Measurements from ENCODE around the gene ANKHD1.

ANKHD1 gene

GRCh38 chr5:140557136-140557805, 155.6 kb downstream of the ANKHD1 start, which contains the start of gene SRA1:
Gene SRA1, minus strand, starts transcription at chr5:140557473. Its CDS starts 21 bp downstream, at chr5:140557452.
- Histone ChIP-seq H3K79me2 (ENCODE audit: insufficient read depth, low read length) (peaks cover 46% of the 10 kb centered on the region), H3K36me3 (ENCODE audit: insufficient read depth, low read length) (no peaks in the 10 kb centered on the region), H2AFZ (ENCODE audit: low read length) (peak within 1 kb of the TSS; percentile 20; the same call in 1 of the 2 replicates), H3K4me1 (ENCODE audit: insufficient read depth, low read length, poor library complexity, severe bottlenecking) (peaks cover 42% of the 10 kb centered on the region), H3K9me3 (ENCODE audit: insufficient read depth, low read depth, low read length) (no peaks in the 10 kb centered on the region), H4K20me1 (ENCODE audit: insufficient read depth, low read length, poor library complexity, severe bottlenecking) (peaks cover 7% of the 10 kb centered on the region), H3K4me2 (ENCODE audit: low read depth, low read length, poor library complexity, severe bottlenecking) (peak within 1 kb of the TSS; percentile 74), H3K9ac (ENCODE audit: low read depth, low read length, poor library complexity, severe bottlenecking) (peak within 1 kb of the TSS; percentile 99), H3K4me3 (ENCODE audit: low read length, poor library complexity, severe bottlenecking) (peak within 1 kb of the TSS; percentile 97), H3K9me2 (replicated peaks; ENCODE audit: low read depth, low read length) (no peaks in the 10 kb centered on the region), H3K27me3 (ENCODE audit: insufficient read depth, low read length, poor library complexity, severe bottlenecking) (peaks cover 5% of the 10 kb centered on the region), H3F3A (ENCODE audit: low read depth) (no peaks in the 10 kb centered on the region)
- no peak for TF ChIP-seq CTCF (conservative IDR thresholded peaks at IDR 0.05; ENCODE audit: low read length)
- no peak for TF ChIP-seq EZH2phosphoT487 (IDR thresholded peaks at IDR 0.05; ENCODE audit: borderline replicate concordance)

- H3K4me2 ChIP-seq (ENCODE audit: low read depth, low read length, poor library complexity, severe bottlenecking) = peak overlapping the region; percentile 74
- no peak overlapping the region for H2AFZ ChIP-seq (ENCODE audit: low read length)
- H3K79me2 ChIP-seq (ENCODE audit: insufficient read depth, low read length) = peaks cover 46% of the 10 kb centered on the region
- H3K36me3 ChIP-seq (ENCODE audit: insufficient read depth, low read length) = no peaks in the 10 kb centered on the region
- TF ChIP-seq CTCF (conservative IDR thresholded peaks at IDR 0.05; ENCODE audit: low read length) (no peak), EZH2phosphoT487 (IDR thresholded peaks at IDR 0.05; ENCODE audit: borderline replicate concordance) (no peak)
- H3K9me2 ChIP-seq (replicated peaks; ENCODE audit: low read depth, low read length) = no peaks in the 10 kb centered on the region
- H3F3A ChIP-seq (ENCODE audit: low read depth) = no peaks in the 10 kb centered on the region
- H4K20me1 ChIP-seq (ENCODE audit: insufficient read depth, low read length, poor library complexity, severe bottlenecking) = peaks cover 7% of the 10 kb centered on the region
- peak overlapping the region; percentile 97 for H3K4me3 ChIP-seq (ENCODE audit: low read length, poor library complexity, severe bottlenecking)
- peaks cover 43% of the 10 kb centered on the region for H3K4me1 ChIP-seq (ENCODE audit: insufficient read depth, low read length, poor library complexity, severe bottlenecking)
- H3K27me3 ChIP-seq (ENCODE audit: insufficient read depth, low read length, poor library complexity, severe bottlenecking) = peaks cover 5% of the 10 kb centered on the region
- no peaks in the 10 kb centered on the region for H3K9me3 ChIP-seq (ENCODE audit: insufficient read depth, low read depth, low read length)
- H3K9ac ChIP-seq (ENCODE audit: low read depth, low read length, poor library complexity, severe bottlenecking) = peak overlapping the region; percentile 99
These were observed 156.3 kb downstream of the ANKHD1 start for GRCh38 chr5:140557965-140558364.

GRCh38 chr5:140558542-140558941, 156.9 kb downstream of the ANKHD1 start:
- Histone ChIP-seq H3F3A (ENCODE audit: low read depth) (no peaks in the 10 kb centered on the region), H3K4me3 (ENCODE audit: low read length, poor library complexity, severe bottlenecking) (no peak overlapping the region), H3K36me3 (ENCODE audit: insufficient read depth, low read length) (no peaks in the 10 kb centered on the region), H3K9me2 (replicated peaks; ENCODE audit: low read depth, low read length) (no peaks in the 10 kb centered on the region), H3K79me2 (ENCODE audit: insufficient read depth, low read length) (peaks cover 45% of the 10 kb centered on the region), H3K9ac (ENCODE audit: low read depth, low read length, poor library complexity, severe bottlenecking) (peak overlapping the region; percentile 99), H3K4me2 (ENCODE audit: low read depth, low read length, poor library complexity, severe bottlenecking) (no peak overlapping the region), H4K20me1 (ENCODE audit: insufficient read depth, low read length, poor library complexity, severe bottlenecking) (peaks cover 9% of the 10 kb centered on the region), H3K4me1 (ENCODE audit: insufficient read depth, low read length, poor library complexity, severe bottlenecking) (peaks cover 44% of the 10 kb centered on the region), H3K27me3 (ENCODE audit: insufficient read depth, low read length, poor library complexity, severe bottlenecking) (peaks cover 5% of the 10 kb centered on the region), H2AFZ (ENCODE audit: low read length) (no peak overlapping the region), H3K9me3 (ENCODE audit: insufficient read depth, low read depth, low read length) (no peaks in the 10 kb centered on the region)
- TF ChIP-seq EZH2phosphoT487 (IDR thresholded peaks at IDR 0.05; ENCODE audit: borderline replicate concordance) (no peak), CTCF (conservative IDR thresholded peaks at IDR 0.05; ENCODE audit: low read length) (no peak)

Data from Loucy (cell line).